ENCODE results near the gene MTMR12.

The MTMR12 gene

DNA sequence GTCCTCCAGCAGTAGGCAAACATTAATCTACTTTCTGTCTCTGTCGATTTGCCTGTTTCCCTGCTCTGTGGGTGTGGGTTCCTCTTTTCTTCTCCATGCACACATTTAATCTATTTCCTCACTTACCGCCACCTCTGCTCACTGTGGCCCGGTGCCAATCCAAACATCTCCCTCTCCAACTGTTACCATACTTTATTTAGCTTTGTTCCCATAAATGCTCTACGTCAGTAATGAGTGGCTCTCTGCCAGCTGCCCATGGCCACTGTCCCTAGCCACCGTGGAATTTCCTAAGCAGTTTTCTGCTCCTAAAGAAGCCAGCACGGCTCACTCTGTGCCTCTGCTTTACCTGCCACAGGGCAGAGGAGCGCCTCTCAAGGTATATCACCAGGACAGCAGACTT, 119.1 kb downstream of the MTMR12 start:
- DNase-seq (ENCODE audit: insufficient read length) (no peak), FAIRE-seq (no peak)
- TF ChIP-seq POLR2AphosphoS5 (IDR thresholded peaks at IDR 0.05; ENCODE audit: low read depth, low read length) (no peak), TAF1 (IDR thresholded peaks at IDR 0.05; ENCODE audit: borderline replicate concordance, low read depth, low read length) (no peak)

- DNase-seq (ENCODE audit: insufficient read length), result no peak
- TF ChIP-seq POLR2A (IDR thresholded peaks at IDR 0.05; ENCODE audit: low read depth, low read length) (no peak), POLR2AphosphoS5 (IDR thresholded peaks at IDR 0.05; ENCODE audit: low read depth, low read length) (no peak), TAF1 (IDR thresholded peaks at IDR 0.05; ENCODE audit: borderline replicate concordance, low read depth, low read length) (no peak)
- no peak for FAIRE-seq
Observed at GRCh38 chr5:32190095-32190494, 122.6 kb downstream of the MTMR12 start.

- no peak for TF ChIP-seq TAF1 (IDR thresholded peaks at IDR 0.05; ENCODE audit: borderline replicate concordance, low read depth, low read length)
- TF ChIP-seq POLR2A (IDR thresholded peaks at IDR 0.05; ENCODE audit: low read depth, low read length), result no peak
- TF ChIP-seq POLR2AphosphoS5 (IDR thresholded peaks at IDR 0.05; ENCODE audit: low read depth, low read length), result no peak
- no peak for DNase-seq (ENCODE audit: insufficient read length)
- FAIRE-seq, result no peak
Observed at GRCh38 chr5:32187675-32188074, 125.1 kb downstream of the MTMR12 start.

- FAIRE-seq (no peak), DNase-seq (ENCODE audit: insufficient read length) (no peak)
- no peak for TF ChIP-seq POLR2AphosphoS5 (IDR thresholded peaks at IDR 0.05; ENCODE audit: low read depth, low read length)
- no peak for TF ChIP-seq TAF1 (IDR thresholded peaks at IDR 0.05; ENCODE audit: borderline replicate concordance, low read depth, low read length)
- no peak for TF ChIP-seq POLR2A (IDR thresholded peaks at IDR 0.05; ENCODE audit: low read depth, low read length)
Observed at GRCh38 chr5:32182463-32183063, 130.2 kb downstream of the MTMR12 start.

Measured in GM12892 (cell line).